ENCODE data around the gene CHST11. TPM values are rescaled to one million over a fixed set of nuclear protein-coding genes. Genes with fewer than 3 reads are reported as not detected.

CHST11 gene
- total and polyA plus RNA-seq, 10 donors: 5.2 to 65.1 (median 48.4) TPM

GRCh38 chr12:104638851-104639240 is 182.1 kb downstream of the CHST11 start:
- 74 to 93% (median 81%) methylated on average over 3 of the region's 3 CpGs for WGBS, 5 donors
- intact Hi-C loops (cut with DNase I; ENCODE audit: low total_unique reads): no loop called here
- DNase-seq: no peak
- TF ChIP-seq POLR2AphosphoS5 (IDR thresholded peaks at IDR 0.05): no peak
- no peak for TF ChIP-seq POLR2A (IDR thresholded peaks at IDR 0.05)
- TF ChIP-seq, protein P1, sequence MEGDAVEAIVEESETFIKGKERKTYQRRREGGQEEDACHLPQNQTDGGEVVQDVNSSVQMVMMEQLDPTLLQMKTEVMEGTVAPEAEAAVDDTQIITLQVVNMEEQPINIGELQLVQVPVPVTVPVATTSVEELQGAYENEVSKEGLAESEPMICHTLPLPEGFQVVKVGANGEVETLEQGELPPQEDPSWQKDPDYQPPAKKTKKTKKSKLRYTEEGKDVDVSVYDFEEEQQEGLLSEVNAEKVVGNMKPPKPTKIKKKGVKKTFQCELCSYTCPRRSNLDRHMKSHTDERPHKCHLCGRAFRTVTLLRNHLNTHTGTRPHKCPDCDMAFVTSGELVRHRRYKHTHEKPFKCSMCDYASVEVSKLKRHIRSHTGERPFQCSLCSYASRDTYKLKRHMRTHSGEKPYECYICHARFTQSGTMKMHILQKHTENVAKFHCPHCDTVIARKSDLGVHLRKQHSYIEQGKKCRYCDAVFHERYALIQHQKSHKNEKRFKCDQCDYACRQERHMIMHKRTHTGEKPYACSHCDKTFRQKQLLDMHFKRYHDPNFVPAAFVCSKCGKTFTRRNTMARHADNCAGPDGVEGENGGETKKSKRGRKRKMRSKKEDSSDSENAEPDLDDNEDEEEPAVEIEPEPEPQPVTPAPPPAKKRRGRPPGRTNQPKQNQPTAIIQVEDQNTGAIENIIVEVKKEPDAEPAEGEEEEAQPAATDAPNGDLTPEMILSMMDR (IDR thresholded peaks at IDR 0.05 in 8 of 11, conservative IDR thresholded peaks at IDR 0.05 in 3 of 11): no peak
- no peak overlapping the region for H3K4me3 ChIP-seq
- peaks cover 0 to 16% (median 10%) of the 10 kb centered on the region in 8 donors for H3K9me3 ChIP-seq
- H3K27me3 ChIP-seq (replicated peaks in 1 of 7): no peaks in the 10 kb centered on the region
- peaks cover 0 to 11% (median 0%) of the 10 kb centered on the region in 6 donors for H3K36me3 ChIP-seq
- H3K4me1 ChIP-seq: peaks cover 4 to 82% (median 40%) of the 10 kb centered on the region in 6 donors
- H3K27ac ChIP-seq: peak overlapping the region in 3 of 8 donors; percentile 49 to 71 (median 59)

GRCh38 chr12:104640956-104641355 is 184.2 kb downstream of the CHST11 start:
- peaks cover 0 to 16% (median 10%) of the 10 kb centered on the region in 8 donors for H3K9me3 ChIP-seq
- H3K27ac ChIP-seq: peak overlapping the region in 6 of 8 donors; percentile 13 to 94 (median 88)

DNA sequence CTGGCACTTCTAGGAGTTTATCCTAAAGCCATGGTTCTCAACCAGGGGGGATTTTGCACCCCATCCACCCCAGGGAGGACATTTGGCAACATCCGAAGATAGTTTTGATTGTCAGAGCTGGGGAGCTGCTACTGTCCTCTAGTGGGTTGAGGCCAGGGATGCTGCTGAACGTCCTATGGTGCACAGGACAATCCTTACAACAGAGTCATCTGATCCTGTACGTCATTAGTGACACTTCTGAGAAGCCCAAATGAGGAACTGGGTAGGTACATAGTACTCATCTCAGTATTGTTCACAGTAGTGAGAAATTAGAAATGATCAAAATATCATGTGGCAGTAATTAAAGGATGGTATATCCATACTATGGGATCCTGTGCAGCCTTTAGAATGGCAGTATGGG is 185.1 kb downstream of the CHST11 start:
- no peaks in the 10 kb centered on the region for H3K27me3 ChIP-seq (replicated peaks in 1 of 7)
- peak overlapping the region in 1 of 8 donors; percentile 60 for H3K4me3 ChIP-seq
- TF ChIP-seq POLR2A (IDR thresholded peaks at IDR 0.05) (no peak), POLR2AphosphoS5 (IDR thresholded peaks at IDR 0.05) (peak in 1 of 3 donors; percentile 82)
- TF ChIP-seq, protein P1 (IDR thresholded peaks at IDR 0.05 in 8 of 11, conservative IDR thresholded peaks at IDR 0.05 in 3 of 11): peak in 5 of 11 experiments; percentile 18 to 59 (median 42)
- peaks cover 0 to 16% (median 10%) of the 10 kb centered on the region in 8 donors for H3K9me3 ChIP-seq
- peaks cover 0 to 17% (median 0%) of the 10 kb centered on the region in 6 donors for H3K36me3 ChIP-seq
- intact Hi-C loops (cut with DNase I; ENCODE audit: low total_unique reads): no loop called here
- peaks cover 12 to 81% (median 50%) of the 10 kb centered on the region in 6 donors for H3K4me1 ChIP-seq
- WGBS, 5 donors: 39 to 65% (median 53%) methylated on average over 3 of the region's 3 CpGs
- peak overlapping the region in 7 of 8 donors; percentile 80 to 94 (median 86) for H3K27ac ChIP-seq
- no peak for DNase-seq

More at GRCh38 chr12:104640956-104641355, 184.2 kb downstream of the CHST11 start:
- DNase-seq: no peak
- Histone ChIP-seq H3K27me3 (replicated peaks in 1 of 7) (no peaks in the 10 kb centered on the region), H3K36me3 (peaks cover 0 to 8% (median 0%) of the 10 kb centered on the region in 6 donors), H3K4me3 (peak overlapping the region in 1 of 8 donors; percentile 60), H3K4me1 (peaks cover 12 to 87% (median 53%) of the 10 kb centered on the region in 6 donors)
- no peak for TF ChIP-seq POLR2AphosphoS5 (IDR thresholded peaks at IDR 0.05)
- TF ChIP-seq POLR2A (IDR thresholded peaks at IDR 0.05): no peak
- TF ChIP-seq, protein P1 (IDR thresholded peaks at IDR 0.05 in 8 of 11, conservative IDR thresholded peaks at IDR 0.05 in 3 of 11): no peak
- WGBS, 5 donors: 90 to 100% (median 100%) methylated on average over 1 of the region's 1 CpG
- intact Hi-C loops (cut with DNase I; ENCODE audit: low total_unique reads): no loop called here

- 68 to 76% (median 72%) methylated on average over 8 of the region's 8 CpGs for WGBS, 5 donors
- intact Hi-C loops (cut with DNase I; ENCODE audit: low total_unique reads): no loop called here
Measured at GRCh38 chr12:104643093-104643818, 186.5 kb downstream of the CHST11 start.

More at GRCh38 chr12:104643093-104643818, 186.5 kb downstream of the CHST11 start:
- Histone ChIP-seq H3K27me3 (replicated peaks in 1 of 7) (no peaks in the 10 kb centered on the region), H3K36me3 (peaks cover 0 to 20% (median 0%) of the 10 kb centered on the region in 6 donors), H3K4me1 (peaks cover 12 to 75% (median 40%) of the 10 kb centered on the region in 6 donors), H3K4me3 (peak overlapping the region in 1 of 8 donors; percentile 60), H3K9me3 (peaks cover 0 to 16% (median 10%) of the 10 kb centered on the region in 8 donors), H3K27ac (peak overlapping the region; percentile 49 to 94 (median 86))
- DNase-seq: no peak
- no peak for TF ChIP-seq POLR2A (IDR thresholded peaks at IDR 0.05)
- TF ChIP-seq POLR2AphosphoS5 (IDR thresholded peaks at IDR 0.05): peak in 1 of 3 donors; percentile 34

All from spleen (tissue), 11 donors.